GM12872 (cell line): ENCODE results near the gene SSC5D.

Experiments used
- CTCF ChIP-seq: IDR thresholded peaks from 3 replicates; pipeline ENCODE4 v1.5.1; 2011; ENCODE audit warnings: low read depth, mild to moderate bottlenecking, low read length, moderate library complexity; ENCODE audit not compliant: insufficient read depth

The SSC5D gene

GRCh38 chr19:55493645-55494171 lies 5.5 kb downstream of the SSC5D start:
- no peak for TF ChIP-seq CTCF

GRCh38 chr19:55494172-55494761 lies 6.0 kb downstream of the SSC5D start:
- TF ChIP-seq CTCF = no peak

GRCh38 chr19:55495646-55496349 lies 7.6 kb downstream of the SSC5D start:
- TF ChIP-seq CTCF = no peak

- no peak for TF ChIP-seq CTCF
Observed at GRCh38 chr19:55497763-55498162, 9.5 kb downstream of the SSC5D start.

- TF ChIP-seq CTCF = no peak
Observed at GRCh38 chr19:55498246-55498840, 10.1 kb downstream of the SSC5D start.

GRCh38 chr19:55500368-55500952 lies 12.2 kb downstream of the SSC5D start:
- no peak for TF ChIP-seq CTCF
